ENCODE results near the gene HLA-DQA1. TPM values are rescaled to one million over a fixed set of nuclear protein-coding genes. Genes with fewer than 3 reads are reported as not detected.

HLA-DQA1 gene
- total and polyA plus RNA-seq, 10 of the 15 experiments (the other 5 are each of a cell fraction or from before 2014, with no cell fraction given) = 289 to 1,769 (median 460) TPM

- Histone ChIP-seq H3K27me3 (replicated peaks in 1 of 2; ENCODE audit: control insufficient read depth in 2 of 2, insufficient read depth in 2 of 2, low read length in 1 of 2) (no peaks in the 10 kb centered on the region), H3K9ac (ENCODE audit: control insufficient read depth, insufficient read depth, low read length) (peak overlapping the region; percentile 90), H3K4me2 (ENCODE audit: control insufficient read depth, insufficient read depth) (peak overlapping the region; percentile 81), H2AFZ (ENCODE audit: control insufficient read depth, low read depth, low read length) (no peak overlapping the region), H4K20me1 (ENCODE audit: control insufficient read depth, insufficient read depth) (no peaks in the 10 kb centered on the region), H3K36me3 (ENCODE audit: control insufficient read depth in 2 of 2, insufficient read depth in 2 of 2, low read length in 1 of 2) (no peaks in the 10 kb centered on the region; a peak in 3 of 4 replicates), H3K4me3 (peak overlapping the region; percentile 70), H3K27ac (ENCODE audit: control insufficient read depth, insufficient read depth) (peak overlapping the region; percentile 95), H3K79me2 (ENCODE audit: control insufficient read depth, insufficient read depth, low read length) (peaks cover 56% of the 10 kb centered on the region), H3K9me3 (replicated peaks; ENCODE audit: control insufficient read depth, insufficient read depth, low read length) (no peaks in the 10 kb centered on the region), H3K4me1 (ENCODE audit: control insufficient read depth, insufficient read depth, low read length) (peaks cover 12% of the 10 kb centered on the region)
- ChIA-PET CTCF (interaction anchor here (0.6 to 1.5 kb wide), 5 partner anchors 15 to 781 kb away, joined by 3 to 7 read pairs (median 3); partner anchors contain the start of gene SYNGAP1), POLR2A (interaction anchor here (1.0 to 10.8 kb wide), 10 partner anchors 8 to 199 kb away, joined by 3 to 168 read pairs (median 18); partner anchors contain the start of genes HLA-DQB1, HLA-DRA and HLA-DRB1), RAD21 (ENCODE audit: unreplicated experiment) (interaction anchor here (1.3 to 9.3 kb wide), 8 partner anchors 16 to 203 kb away, joined by 7 to 102 read pairs (median 12); partner anchors contain the start of genes HLA-DQB1 and HLA-DRA), SMC1A (ENCODE audit: uncharacterized antibody, unreplicated experiment) (interaction anchor here (1.0 to 11.4 kb wide), 7 partner anchors 11 to 51 kb away, joined by 3 to 124 read pairs (median 7); partner anchors contain the start of genes HLA-DQB1 and HLA-DRB1)
- BruUV-seq (replicated peaks) = no TSS peak
- in situ Hi-C loops (cut with MboI) (loop anchor here (5.0 kb wide), 1 partner anchor 104 kb away; the partner anchor contains the start of gene HLA-DQA2), intact Hi-C loops (cut with micrococcal nuclease; ENCODE audit: unreplicated experiment) (loop anchor here (5.0 kb wide), 3 partner anchors 36 to 201 kb away; partner anchors contain the start of genes HLA-DRA and HLA-DRB1)
- DNase-seq (ENCODE audit: low read depth, low spot score) (no peak), FAIRE-seq (no peak), ATAC-seq (peak; percentile 14)
- 2% methylated on average over 7 of the region's 9 CpGs for WGBS (ENCODE audit: insufficient coverage, insufficient replicate concordance, low lambda C conversion rate, missing lambda C conversion rate)
- peak; percentile 21; the same call in 1 of the 2 replicates for TF ChIP-seq BMI1 (IDR thresholded peaks at IDR 0.05; ENCODE audit: borderline replicate concordance)
- no peak for TF ChIP-seq SREBF1 (IDR thresholded peaks at IDR 0.05; ENCODE audit: low read length)
- TF ChIP-seq CBX5 (IDR thresholded peaks at IDR 0.05; ENCODE audit: low read depth) = no peak
- no peak for TF ChIP-seq PRDM15 (CRISPR knock-in tag; IDR thresholded peaks at IDR 0.05)
- peak; percentile 18; the same call in 1 of the 3 replicates for TF ChIP-seq POU2F2 (IDR thresholded peaks at IDR 0.05; ENCODE audit: borderline replicate concordance, low read depth, low read length)
- TF ChIP-seq SPI1 (IDR thresholded peaks at IDR 0.05; ENCODE audit: borderline replicate concordance, insufficient read depth, low read depth, low read length) = peak; percentile 70; the same call in 1 of the 2 replicates
- no peak for TF ChIP-seq CREB1 (IDR thresholded peaks at IDR 0.05; ENCODE audit: low read depth)
- TF ChIP-seq POLR2A (IDR thresholded peaks at IDR 0.05; ENCODE audit: low read depth, low read length) = 0 out of 2 replicates have a peak, but pooled peaks have one; percentile 43
- TF ChIP-seq ZNF207 (IDR thresholded peaks at IDR 0.05; ENCODE audit: borderline replicate concordance) = no peak
- TF ChIP-seq ZNF217 (IDR thresholded peaks at IDR 0.05) = no peak
- TF ChIP-seq ZNF592 (IDR thresholded peaks at IDR 0.05) = no peak
- peak in 1 of 2 experiments; percentile 71; a peak in 1 of 4 replicates for TF ChIP-seq ETV6 (conservative IDR thresholded peaks at IDR 0.05 in 1 of 2, IDR thresholded peaks at IDR 0.05 in 1 of 2; ENCODE audit: borderline replicate concordance in 1 of 2, low read depth in 1 of 2)
- no peak for TF ChIP-seq ELK1 (IDR thresholded peaks at IDR 0.05; ENCODE audit: low read depth, low read length)
Observed at GRCh38 chr6:32638532-32639219, 1.5 kb downstream of the HLA-DQA1 start.
